ENCODE measurements around the gene BTBD18.

DNA sequence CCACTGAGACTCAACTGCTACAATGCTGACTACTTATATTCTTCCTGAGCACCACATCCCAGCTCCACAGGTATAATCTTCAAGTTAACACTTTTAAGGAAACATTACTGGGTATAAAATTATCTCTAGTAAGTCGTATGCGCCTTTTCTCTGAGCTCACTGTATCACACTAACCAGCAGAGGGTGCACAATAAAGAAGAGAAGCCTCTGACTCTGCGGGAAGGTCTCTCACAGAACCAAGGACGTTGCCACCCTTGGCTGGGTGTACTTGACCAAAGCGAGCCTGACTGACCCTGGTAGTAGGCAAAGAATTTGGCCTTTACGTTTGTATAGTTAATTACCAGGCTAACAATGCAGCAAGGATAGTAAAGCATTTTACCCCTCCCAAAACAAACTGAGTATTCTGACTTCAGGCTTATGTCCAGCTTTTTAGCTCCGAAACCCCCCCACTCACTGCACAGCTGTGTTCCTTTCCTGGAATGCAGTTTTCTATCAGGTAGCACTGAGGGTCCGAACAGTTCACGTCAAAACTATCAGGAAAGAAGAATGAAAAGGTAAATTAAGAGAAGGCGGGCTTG is at the start of gene BTBD18:
- TF ChIP-seq, protein P1, sequence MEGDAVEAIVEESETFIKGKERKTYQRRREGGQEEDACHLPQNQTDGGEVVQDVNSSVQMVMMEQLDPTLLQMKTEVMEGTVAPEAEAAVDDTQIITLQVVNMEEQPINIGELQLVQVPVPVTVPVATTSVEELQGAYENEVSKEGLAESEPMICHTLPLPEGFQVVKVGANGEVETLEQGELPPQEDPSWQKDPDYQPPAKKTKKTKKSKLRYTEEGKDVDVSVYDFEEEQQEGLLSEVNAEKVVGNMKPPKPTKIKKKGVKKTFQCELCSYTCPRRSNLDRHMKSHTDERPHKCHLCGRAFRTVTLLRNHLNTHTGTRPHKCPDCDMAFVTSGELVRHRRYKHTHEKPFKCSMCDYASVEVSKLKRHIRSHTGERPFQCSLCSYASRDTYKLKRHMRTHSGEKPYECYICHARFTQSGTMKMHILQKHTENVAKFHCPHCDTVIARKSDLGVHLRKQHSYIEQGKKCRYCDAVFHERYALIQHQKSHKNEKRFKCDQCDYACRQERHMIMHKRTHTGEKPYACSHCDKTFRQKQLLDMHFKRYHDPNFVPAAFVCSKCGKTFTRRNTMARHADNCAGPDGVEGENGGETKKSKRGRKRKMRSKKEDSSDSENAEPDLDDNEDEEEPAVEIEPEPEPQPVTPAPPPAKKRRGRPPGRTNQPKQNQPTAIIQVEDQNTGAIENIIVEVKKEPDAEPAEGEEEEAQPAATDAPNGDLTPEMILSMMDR (IDR thresholded peaks at IDR 0.05 in 4 of 5, conservative IDR thresholded peaks at IDR 0.05 in 1 of 5), result peak in 3 of 5 experiments; percentile 10 to 33 (median 22)
- TF ChIP-seq POLR2A (IDR thresholded peaks at IDR 0.05), result no peak
